Dedifferentiated amniotic fluid mesenchymal stem cell (primary cell): ENCODE results near the gene GRIN3A.
"Not testable (repeated sequence)": the region's sequence is repeated elsewhere in the genome, so short reads cannot be mapped to it uniquely, and the experiment has no call there.

ENCODE experiments used
- DNase-seq: peaks from one replicate; pipeline ENCODE4 v3.0.0-alpha.2; 2016; ENCODE audit errors: extremely low spot score

Gene GRIN3A

DNA sequence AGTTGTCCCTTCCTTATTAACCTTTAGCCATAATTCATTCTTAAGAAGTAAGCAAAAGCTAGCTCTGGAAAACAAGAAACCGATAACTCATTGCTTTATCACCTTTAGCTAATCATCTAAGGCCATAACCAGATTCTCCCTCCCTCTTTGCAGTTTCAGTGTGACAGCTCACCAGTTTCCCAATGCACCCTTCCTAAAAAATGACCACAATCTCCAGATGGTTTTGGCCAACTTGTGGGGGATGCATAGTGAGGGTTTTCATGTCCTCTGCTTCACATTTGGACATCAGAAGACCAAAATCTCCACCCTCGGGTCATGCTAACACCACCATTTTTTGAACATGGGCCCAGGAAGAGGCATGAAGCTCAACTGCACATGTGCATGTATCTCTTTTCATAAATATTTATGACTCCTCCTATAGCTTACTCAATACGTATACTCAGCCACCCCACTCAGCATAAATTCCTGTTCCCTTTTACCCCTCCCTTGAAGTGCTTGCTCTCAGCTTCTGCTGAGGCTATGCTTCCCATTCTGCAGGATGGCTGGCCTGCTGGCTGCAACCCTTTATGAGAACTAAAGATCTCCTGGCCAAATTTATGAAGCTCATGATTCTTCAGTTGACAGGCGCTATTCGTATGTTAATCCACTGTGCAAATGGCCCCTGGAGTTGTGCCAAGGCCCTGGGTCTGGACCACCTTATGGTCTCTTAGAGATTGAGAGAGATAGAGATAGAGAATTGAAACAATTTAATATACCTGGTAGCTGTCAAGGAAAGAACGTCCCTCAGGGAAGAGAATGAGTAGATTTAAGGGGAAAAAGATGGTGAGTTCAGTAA, 158.5 kb downstream of the GRIN3A start:
- DNase-seq, result no peak

DNA sequence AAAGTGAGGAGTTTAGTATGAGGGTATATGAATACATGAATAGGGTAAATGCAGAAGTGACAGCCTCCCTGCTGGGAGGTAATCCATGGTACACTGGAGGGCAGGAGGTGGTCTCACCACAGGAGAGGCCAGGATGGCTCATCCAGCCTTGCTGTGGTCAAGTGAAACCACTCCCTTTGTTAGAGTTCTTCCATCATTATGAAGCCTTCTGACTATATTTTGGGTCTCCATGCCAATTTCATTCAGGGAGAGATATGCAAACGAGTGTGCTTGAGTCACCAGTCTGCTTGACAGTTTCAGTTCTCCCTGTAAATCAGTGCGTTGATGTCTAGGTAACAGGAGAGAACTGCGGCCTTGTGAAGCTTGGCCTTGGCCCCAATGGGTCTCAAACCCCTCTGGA, 160.1 kb downstream of the GRIN3A start:
- DNase-seq, result no peak

DNA sequence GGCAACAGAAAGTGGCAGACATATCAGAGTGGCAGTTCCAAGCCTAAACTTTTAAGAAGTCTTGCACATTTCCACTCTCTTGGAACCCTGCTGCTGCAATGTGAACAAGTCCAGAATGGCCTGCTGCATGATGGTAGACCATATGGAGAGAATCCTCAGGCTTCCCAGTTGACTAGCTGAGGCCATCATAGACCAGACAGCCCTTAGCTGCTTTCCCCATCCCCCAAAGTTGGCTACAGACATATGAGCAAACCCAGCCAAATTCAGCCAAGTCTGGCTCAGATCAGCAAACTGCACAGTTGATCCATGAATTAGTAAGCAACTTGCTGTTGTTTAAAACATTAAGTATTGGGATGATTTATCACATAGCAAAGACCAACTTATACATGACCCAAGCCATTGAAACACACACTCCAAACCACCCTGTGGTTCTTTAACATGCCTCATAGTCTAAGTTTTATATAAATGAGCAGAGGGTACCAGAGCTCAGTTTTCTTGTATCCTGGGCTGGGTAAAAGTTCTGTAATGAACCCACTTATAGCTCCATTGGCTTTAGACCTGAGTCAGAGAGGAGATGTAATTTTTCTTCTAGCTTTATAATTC, 163.6 kb downstream of the GRIN3A start:
- no peak for DNase-seq

DNA sequence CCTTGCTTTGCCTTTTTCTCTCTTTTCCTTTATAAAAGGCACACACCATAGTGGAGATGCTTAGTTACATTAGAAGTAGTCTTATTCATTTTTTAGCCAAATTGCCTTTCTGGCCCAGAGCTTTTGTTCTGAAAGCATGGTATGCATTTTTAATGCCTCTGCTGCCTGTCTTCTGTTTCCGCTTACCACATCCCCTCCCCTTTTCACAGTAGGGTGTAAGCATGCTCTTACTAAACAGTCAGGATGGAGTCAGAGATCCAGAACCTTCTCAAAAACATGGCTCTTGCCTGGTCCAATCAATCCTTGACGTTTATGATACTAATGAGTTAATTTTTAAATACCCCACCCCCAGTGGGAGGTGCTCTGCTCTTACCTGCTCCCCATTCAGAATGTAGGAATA, 166.1 kb downstream of the GRIN3A start:
- DNase-seq, result no peak

DNA sequence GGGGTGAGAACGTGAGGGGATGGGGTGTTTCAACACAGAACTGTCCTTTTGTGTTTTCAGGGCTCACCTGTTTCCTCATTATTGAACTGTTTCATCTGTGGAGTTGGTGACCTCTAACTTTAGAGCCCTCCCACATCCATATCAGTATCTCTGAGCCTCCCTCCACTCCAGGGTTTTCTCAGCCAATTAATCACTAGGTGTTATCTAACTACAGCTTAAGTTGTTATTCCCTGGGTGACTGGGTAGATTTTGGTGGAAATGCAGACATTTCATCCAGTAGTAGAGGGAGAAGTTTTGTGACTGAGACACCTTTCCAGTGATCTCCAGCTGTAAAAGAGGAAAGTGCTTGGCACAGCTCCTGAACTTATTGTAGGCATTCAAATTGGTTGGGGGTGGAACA, 167.3 kb downstream of the GRIN3A start:
- no peak for DNase-seq

DNA sequence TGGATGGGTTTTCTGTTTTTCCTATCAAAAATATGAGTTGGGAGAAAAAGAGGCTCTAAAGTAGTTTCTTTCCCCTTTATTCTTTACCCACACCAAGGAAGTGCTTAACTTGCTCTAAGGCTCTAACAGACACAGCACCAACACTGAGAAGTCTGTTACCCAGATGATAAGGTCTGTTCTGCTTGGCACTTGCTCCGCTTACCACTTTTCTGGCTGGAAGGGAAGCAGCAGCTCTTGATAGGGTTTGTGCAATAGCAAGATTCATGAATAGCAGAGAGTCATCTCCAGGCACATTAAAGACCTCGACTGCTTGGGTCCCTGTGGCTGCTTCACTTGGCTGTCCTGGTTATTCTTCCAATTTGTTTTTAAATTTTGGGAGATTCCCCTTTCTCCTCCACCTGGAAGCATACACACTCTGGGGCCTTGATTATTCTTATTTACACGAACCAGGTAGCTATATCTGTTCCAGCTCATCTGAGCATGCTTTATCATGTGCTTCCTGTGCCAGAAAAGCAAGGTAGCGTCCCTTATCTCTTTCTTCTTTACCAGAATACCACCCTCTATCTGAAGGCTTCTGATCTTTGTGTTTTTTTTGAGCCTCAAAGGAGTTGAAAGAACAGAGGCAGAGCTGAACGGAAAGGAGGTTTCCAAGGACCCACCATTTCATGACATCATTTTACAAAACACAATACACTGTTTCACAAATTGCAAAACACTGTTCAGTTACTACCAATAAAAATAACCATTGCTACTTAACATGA, 168.5 kb downstream of the GRIN3A start:
- DNase-seq, result no peak

DNA sequence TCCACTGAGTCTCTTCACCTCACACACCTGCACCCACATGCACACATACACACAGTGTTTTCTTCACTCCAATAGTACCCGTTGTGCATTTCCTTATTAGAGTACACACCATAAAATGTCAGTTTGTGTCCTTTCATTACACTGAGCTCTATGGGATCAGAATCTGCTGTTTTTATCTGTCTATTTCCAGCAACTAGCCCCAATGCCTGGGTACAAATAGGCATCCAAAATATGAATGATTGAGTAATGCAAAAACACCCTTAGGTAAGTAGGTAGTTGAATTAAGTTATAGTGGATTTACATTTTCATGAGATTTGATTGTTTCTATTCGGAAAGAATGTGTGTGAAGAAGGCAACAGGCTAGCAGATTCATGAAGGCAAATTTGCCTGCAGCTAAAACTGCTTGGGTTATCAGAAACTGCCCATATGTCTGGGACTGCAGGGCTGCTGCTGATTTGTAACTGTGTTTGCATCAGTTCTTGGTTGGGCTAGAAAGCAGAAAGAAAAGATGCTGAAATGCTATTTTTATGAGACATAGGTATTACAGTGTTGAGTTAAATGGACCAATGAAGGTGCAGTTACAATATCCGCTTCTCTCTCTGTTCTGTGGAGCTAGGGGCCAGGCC, 170.6 kb downstream of the GRIN3A start:
- DNase-seq, result no peak

DNA sequence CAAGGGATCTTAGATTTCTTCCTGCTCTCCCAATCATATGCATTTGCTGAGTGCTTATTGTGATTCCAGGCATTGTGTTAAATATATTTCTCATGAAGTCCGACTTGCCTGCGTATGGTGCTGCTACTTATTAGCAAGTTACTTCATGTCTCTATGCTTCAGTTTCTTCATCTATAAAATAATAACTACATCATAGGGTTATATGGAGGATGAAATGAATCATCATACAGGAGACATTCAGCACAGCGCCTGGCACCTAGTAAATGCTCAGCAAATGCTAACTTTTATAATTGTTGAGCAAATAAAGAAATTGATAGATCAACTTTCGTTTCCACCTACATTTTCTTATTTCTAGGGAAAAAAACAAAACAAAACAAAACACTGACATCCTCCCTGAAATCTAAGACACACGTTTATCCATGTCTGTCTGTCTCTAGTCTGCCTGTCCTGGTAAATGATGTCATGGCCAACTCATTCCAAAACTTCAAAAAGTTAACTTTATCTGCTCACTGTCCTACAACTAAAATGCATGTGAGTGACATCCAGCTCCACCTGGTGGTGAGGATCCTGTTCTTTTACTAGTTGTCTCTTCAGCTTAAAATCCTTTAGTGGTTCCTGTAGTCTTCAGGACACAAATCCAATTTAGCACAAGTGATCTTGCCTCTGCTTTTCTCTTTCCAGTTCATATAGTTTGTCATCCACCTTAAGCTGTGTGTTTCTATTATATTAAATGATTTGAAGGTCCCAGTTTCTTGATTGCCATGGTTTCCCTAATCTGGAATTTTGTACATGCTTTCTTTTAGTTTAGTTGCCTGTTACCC, 171.3 kb downstream of the GRIN3A start:
- no peak for DNase-seq

DNA sequence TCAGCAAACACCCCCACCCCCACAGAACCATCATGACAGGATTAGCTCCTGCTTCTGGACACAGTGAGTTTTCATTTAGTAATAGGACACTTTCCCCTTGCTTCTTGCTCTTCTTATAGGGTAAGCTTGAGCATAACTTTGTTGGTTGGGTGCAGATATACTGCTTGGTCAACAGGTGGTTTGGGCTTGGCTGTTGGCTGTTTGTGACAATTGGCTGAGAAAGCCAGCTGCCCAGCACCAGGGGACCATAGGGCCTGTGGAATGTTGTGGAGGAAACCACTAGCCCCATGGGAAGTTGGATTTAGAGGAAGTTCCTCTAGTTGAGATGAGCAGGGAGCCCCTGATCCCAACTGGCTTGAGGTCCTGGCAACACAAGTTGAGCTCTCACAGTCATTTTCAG, 174.2 kb downstream of the GRIN3A start:
- no peak for DNase-seq

DNA sequence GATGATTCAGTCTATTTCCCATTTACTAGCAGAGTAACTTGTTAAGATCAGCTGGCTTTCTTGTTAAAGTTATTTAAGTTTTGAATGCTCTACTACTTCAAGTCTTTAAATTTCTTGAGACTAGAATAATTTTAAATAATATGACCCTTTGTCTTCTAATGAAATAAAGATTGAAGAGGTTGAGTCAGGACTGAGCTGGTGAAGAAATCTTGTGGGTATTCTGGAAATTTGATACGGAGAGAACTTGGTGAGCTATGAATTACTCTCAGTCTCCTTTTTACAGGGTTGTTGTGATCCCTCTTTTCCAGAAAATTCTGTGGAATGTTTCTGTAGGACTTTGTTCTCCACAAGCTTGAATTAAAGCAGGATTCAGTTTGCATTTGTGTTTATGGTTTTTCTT, 175.5 kb downstream of the GRIN3A start:
- DNase-seq, result no peak

DNA sequence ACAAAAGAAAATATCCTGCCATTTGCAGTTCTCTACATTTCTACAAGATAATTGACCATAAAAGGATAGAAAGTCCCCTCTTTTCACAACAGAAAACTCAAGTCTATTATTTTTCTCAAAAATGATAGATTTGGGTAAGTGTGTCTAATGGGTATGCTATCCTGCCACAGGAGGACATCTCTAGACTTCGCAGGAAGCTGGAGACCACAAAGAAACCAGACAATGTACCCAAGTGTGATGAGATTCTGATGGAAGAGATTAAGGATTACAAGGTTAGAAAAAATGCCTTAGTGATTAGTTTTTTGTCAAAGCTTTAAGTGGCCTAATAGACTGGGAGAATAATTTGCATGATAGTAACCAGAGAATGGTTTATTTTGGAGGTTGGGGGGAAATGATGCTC, 176.7 kb downstream of the GRIN3A start:
- no peak for DNase-seq

DNA sequence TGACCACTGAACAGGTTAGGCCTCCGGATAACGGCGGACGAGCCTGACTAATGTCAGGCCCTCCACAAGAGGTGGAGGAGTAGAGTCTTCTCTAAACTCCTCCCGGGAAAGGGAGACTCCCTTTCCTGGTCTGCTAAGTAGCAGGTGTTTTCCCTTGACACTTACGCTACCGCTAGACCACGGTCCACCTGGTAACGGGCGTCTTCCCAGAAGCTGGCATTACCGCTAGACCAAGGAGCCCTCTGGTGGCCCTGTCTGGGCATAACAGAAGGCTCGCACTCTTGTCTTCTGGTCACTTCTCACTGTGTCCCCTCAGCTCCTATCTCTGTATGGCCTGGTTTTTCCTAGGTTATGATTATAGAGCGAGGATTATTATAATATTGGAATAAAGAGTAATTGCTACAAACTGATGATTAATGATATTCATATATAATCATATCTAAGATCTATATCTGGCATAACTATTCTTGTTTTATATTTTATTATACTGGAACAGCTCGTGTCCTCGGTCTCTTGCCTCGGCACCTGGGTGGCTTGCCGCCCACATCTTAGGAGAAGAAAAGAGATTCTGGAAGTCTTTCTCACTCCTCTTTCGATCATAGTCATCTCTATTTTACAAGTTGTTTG, 188.9 kb downstream of the GRIN3A start:
- not testable (repeated sequence) for DNase-seq

DNA sequence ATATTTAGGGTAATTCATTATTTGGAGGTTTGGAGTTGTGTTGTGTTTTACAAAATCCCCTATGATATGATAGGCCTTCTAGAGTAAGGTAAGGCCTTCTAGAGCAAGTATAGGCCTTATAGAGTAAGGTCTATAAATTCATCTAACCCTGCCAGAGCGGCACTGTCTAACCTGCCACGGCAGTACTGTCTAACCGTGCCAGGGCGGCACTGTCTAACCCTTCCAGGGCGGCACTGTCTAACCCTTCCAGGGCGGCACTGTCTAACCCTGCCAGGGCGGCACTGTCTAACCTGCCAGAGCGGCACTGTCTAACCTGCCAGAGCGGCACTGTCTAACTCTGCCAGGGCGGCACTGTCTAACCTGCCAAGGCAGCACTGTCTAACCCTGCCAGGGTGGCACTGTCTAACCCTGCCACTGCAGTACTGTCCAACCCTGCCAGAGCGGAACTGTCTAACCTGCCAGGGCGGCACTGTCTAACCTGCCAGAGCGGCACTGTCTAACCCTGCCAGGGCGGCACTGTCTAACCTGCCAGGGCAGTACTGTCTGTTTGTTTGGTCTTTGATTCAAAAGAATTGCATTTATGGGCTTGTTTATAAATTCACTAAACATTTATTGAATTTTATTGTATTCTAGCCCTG, 195.2 kb downstream of the GRIN3A start:
- DNase-seq, result no peak

DNA sequence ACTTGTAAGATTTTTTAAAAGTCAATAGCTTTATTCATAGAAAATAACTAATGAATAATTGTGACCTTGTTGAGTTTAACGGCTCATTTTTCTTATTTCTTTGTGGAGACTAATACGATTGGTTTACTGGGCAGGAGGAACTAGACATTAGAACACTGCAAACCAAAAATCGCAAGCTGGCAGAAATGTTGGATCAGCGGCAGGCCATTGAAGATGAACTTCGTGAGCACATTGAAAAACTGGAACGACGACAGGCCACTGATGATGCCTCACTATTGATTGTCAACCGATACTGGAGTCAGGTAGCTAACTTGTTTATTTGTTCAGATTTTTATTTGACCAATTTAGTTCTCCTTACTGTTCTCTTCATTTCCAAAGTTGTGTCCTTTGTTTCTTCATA, 198.4 kb downstream of the GRIN3A start:
- DNase-seq, result no peak

DNA sequence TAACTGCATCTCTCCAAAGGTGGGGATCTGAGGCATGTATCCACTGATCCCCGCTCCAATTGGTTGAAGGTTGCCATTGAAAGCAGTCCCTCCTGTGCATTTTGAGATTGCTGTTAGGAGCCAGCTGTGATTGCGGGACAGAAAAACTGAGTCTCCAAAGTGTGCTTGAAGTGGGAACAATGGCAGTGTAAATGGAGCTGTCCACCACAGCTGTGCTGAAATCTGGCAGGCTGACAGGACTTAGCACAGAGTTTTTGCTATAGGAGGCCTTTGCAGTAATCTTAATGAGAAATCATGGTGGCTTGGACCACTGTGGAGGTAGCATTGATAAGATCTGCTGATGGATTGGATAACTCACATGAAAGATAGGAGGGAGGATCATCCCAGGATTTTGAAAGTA, 201.5 kb downstream of the GRIN3A start:
- no peak for DNase-seq

DNA sequence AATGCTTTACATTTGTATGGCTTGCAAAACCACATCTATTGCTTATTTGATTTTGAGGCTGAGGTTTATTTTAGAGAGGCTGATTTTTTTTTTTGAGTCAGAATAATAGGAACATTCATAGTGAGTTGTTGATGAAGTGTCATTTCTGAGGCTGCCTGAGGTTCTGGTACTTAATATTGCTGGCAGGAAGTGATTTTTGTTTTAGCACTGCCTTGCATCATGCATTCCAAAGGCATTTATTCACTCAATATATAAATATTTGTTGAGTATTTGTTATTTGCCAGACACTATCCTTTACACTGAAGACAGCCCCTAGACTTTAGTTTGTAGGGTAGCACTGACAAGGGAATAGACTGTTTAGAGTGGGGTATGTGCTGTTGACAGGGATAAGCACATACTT, 202.1 kb downstream of the GRIN3A start:
- peak; percentile 42 for DNase-seq

DNA sequence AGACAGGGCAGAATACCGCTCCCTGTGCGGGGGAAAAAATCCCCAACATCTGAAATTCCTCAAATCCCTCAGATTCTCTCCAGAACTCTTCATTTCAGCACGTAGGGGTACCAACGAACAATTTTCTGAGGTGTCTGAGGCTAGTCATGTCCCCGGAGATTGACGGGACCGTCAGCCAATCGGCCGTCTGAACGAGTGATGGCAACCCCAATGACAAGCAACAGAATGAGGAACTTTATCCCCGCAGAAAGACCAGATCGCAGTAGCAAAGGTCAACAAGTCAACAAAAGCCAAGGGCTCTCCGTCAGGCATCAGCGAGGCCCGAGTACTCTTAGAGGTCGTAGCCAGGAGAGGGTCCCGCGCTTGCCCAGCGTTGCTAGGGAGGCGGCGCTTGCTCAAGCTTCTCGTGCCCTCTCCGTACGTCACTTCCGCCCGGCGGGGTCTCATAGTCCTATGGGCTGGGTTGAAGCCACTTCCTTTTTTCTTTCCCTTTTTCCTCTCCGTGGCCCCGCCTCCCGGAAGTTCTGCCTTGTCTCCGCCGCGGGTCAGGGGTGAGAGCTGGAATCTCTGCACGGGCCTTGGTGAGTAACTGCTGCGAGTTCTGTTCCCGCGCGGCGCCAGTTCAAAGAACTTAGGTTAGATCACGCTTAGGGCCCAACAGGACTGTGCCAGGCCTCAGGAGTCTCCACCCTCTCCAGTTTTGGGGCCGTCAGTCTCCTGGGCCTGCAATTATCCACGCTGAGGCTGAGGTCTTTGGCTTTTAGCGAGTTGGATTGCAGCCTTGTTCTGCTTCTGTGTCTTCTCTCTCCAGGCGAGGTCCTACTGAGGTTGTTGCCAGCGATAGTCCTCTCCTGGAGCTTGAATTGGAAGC, 204.9 kb downstream of the GRIN3A start, which contains the start of gene RNF20:
RNF20 (plus strand) TSS at position 520 of the 871 bp plus-strand sequence. CDS start 1,571 bp downstream, outside the sequence.
- peak; percentile 100 for DNase-seq

DNA sequence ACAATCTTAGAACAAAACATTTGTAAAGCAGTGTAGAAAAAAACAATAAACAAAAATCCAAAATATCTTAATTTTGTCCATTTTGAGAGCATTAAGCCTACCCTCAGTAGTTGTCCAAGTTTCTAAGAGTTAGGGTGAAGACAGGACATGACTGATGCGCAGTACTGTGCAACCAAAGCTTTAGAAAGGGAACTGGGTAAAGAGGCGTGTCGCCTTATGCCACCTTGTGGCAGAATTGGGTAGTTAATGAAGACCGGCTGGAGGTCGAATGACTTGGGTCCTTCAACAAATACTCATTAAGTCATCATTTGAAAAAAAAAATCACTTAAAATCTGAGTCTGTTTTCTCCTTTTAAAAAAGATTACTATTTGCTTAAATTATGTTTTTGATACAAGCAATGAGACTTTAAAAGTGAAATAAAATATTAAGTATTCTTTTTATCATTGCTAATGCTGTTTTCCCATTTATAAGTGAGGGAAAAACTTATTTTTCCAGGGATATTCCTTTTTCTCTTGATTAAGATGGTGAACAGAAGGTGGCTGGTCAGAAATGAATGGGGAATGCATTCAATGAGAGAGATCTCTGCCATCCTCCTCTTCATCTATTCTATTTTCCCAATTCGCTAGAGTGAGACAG, 208.3 kb downstream of the GRIN3A start:
- peak; percentile 86 for DNase-seq

DNA sequence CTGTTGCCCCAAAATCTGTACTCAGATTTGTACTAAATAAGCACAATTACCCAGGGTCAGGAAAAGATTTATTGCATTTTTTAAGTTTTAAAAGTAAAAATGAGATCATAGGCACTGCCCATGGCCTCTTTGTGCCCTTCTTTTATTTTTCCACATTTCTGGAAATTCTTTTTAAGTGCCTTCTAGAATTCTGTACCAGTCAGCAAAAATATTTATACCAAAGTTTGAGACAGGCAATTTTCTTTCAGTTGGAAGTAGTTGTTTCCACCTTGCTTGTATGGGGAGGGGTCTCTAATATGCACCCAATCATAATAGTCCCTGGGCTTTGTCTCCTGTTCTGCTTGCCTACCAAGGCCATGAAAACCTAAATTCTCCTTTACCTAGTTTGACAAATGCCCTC, 210.4 kb downstream of the GRIN3A start:
- no peak for DNase-seq
